NCI-H1092 (cell line): ENCODE measurements around the gene UNC5C.

Source experiments
- DNase-seq: peaks from one replicate; lab custom pipeline; 2025; lab: John Stamatoyannopoulos, UW

Gene UNC5C

DNA sequence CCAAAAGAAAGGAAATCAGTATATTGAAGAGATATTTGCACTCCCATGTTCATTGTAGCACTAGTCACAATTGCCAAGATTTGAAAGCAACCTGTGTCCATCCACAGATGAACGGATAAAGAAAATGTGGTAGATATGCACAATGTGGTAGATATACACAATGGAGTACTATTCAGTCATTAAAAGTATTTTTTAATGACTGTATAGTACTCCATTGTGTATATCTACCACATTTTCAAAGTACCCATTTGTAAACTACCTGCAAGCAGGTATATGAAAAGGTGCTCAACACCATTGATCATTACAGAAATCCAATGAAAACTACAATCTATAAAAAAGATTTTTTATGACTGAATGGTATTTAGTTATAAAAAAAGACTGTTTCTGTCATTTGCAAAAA is 200.4 kb downstream of the UNC5C start:
- no peak for DNase-seq

DNA sequence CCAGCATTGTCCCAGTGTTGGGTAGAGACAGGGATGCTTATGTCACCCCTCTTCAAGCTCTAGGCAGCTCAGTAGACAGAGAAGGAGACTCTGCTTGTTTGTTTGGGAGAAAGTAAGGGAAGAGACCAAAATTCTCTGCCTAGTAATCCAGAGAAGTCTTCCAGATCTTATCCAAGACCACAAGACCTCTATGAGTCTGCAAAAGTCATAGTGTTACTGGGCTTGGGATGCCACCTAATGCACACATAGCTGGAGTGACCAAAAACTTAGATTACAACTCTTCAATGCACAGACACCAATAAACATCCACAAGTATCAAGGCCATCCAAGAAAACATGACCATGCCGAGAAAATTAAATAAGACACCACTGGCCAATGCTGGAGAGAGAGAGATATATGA is 205.5 kb downstream of the UNC5C start:
- DNase-seq = no peak

DNA sequence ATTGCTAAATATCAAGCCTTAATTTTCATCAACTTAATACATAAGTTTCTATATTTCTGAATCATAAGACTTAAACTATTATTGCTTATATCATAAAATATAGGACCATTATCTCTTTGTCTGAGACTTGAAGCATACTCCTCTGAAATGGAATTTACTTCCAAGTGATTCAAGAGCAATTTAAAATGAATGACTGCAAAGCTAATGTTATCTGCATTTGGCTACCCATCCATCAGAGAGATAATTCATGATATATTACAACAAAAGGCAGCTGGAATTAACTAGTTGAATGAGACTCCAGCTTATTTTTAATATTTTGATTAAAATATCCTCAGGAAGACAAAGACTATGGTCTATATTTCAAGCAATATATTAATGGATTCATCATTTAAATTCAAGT is 208.6 kb downstream of the UNC5C start:
- DNase-seq = no peak

DNA sequence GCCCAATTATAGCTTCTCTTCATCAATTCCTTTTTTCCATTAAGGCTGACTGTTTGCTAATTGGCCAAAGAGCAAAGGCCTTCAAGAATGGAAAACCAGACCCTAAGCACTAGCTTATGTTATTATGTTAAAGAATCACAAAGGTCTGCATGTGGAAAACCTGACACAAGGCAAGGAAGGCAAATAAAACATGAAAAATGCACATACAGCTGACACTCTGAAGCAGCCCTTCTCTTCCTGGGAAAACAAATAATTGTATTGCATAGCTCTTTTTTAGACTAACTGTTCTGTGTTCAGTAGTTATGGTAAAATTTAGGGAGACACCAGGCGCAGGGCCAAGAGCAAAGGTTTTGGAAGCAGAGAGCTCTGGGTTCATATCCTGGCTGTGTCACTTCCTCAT is 223.1 kb downstream of the UNC5C start:
- DNase-seq = no peak

DNA sequence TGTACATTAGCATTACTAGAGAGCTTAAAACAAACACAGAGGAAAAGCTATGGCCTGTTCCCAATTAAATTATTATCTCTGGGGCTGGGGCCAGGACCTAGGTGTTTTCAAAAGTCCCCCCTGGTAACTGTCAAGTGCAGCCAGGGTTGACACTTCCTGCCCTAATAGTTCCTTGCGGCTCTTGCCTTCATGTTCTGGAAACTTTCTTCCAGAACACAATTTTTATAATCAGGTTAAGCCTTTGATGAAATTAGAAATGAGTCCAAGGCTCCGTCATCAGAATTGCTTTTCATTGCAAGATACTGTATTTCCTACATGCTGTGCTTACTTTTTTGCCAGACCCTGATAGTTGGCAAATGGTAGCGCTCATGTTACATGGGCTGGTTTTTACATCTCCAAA is 229.6 kb downstream of the UNC5C start:
- no peak for DNase-seq

DNA sequence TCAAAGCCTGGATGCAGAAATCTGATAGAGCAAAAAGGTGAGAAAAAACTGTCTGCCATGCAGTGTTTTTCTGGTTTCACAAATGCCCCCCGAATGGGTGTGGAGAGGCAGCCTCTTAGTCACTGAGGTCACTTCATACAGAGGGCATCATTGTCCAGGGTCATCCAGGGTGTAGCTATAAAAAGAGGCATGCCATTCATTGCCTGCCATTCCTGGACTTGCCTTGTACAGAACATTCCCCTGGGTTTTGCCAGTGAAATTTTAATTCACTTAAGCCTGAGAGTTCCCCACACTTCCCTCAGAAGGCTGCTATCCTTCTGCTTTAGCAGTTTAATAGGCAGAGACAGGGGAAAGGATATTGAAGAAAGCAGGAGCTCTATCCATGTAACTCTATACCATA is 230.3 kb downstream of the UNC5C start:
- no peak for DNase-seq

DNA sequence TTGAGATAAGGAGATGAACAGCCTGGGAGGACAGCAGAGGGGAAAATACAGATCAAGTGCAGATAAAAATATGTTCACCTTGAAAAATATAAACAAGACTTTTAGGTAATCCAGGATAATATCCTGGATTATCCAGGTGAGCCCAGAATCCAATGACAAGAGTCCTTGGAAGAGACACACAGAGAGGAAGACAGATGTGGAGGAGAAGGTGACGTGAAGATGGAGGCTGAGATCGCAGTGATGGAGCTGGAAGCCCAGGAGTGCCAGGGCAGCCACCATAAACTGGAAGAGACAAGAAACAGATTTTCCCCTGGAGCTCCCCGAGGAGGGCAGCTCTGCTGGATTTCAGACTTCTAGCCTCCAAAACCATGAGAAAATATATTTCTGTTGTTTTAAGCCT is 230.7 kb downstream of the UNC5C start:
- DNase-seq = no peak

DNA sequence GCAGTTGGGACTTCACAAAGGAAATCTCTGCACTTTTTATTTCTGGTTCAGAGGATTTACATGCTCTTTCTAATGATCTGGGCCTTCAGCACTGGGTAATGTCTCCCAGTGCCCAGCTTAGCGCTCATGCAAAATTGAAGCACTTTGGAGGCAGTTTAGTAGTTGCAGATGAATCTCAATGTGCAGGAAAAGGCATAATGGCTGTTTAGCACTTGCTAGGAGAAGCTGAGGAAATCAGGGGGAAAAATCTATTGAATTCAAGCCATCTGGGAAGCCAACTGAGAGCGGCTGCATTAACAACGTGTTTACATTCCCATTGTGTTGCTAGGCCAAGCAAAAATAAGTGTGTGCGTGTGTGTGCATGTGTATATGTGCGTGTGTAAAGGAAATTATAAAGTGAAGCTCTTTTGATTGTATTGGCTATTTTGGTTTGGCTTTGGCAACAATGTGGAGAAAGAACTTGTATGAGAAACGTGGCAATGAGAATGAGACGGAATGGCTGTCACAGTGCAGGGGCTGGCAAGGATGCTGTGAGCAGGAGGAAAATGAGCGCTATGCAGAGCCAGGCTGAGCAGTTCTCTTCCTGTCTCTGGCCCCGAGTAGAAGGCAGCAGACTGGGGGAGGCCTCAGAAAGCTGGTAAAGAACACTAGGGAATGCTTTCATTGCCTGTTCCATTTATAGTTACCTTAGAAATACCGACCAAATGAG is 231.5 kb downstream of the UNC5C start:
- DNase-seq = no peak

DNA sequence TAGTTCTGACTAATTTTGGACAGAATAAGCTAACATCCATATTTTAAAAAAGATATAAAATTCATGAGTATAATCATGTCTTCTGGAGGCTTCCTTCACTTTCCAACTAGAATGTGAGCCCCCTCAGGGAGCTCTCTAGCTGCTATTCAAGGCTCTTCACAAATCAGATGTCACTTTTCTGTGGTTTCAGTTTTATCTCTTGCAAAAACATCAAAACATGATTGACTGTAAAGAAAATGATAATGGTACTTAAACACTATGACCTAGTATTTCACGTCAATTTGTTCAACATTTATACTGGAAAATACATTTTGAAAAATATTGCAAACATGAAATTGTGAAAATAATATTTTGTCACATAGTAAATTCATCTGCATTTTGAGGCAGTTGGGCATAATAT is 234.2 kb downstream of the UNC5C start:
- no peak for DNase-seq

DNA sequence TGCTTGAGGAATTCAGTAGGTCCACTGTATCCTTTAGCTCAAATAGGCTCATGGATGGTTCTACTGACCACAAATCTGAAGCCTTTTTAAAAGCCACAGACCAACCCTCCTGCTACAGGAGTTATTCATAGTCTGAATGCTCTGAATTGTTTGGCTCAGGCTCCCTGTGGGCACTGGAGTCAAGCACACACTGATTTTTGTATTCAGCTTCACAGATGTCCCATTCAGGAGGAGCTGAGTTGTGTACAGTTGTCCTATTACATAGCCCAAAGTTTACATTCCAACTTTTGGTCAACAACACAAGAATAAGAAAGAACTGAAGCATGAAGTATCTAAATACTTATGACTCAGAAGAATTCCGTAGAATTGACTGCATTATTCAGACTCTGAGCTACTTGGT is 243.9 kb downstream of the UNC5C start:
- no peak for DNase-seq

DNA sequence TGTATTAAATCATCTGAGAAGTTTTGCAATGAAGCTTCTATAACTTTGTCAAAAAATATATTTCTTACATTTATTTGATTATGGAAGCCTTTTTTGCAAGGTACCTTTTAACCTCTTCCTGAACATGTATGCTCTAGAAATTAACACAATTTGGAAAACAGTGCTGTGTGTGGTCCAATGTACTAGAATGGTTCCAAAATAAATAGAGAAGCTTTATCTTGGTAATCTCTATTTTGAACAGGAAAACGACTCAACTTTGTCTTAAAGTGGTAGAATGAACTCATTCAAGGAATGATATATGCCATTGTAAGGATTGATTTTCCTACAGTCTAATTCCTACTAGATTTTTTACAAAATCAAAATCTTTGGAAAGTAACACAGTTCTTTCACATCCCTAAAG is 248.5 kb downstream of the UNC5C start:
- no peak for DNase-seq

DNA sequence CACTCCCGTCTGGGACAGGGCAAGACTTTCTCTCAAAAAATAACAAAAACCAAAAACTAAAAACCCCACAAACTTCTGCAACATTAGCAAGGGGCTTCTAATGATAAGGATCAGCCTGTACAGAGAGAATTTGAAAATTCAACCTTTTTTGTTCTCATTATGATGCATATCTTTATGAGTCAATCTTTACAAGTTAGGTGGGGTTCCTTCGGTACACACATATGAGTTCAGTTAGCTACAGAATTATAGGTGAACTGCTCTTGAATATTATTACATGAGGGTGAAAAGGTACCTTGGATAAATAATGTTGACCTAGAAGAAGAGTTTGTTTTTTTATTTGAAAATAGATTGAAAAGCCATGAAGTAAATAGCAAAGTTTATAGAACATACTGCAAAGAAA is 252.7 kb downstream of the UNC5C start:
- no peak for DNase-seq

DNA sequence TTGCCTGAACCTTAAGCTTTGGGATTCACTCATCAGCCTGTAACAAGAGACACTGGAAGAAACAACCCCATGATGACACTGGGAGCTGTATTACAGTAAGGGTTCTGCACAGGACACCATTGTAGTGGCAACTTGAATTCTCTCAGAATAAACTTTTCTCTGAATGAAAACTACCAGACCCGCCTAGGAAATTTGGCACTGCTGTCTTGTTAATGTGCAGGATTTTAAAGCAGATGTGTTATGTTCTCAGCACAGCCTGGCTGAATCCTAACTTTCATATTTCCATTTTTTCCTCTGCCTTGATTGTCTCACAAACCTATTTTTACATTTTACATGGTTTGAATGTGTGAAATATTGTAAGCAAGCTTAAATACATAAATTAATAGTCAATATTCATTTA is 253.6 kb downstream of the UNC5C start:
- DNase-seq = no peak

DNA sequence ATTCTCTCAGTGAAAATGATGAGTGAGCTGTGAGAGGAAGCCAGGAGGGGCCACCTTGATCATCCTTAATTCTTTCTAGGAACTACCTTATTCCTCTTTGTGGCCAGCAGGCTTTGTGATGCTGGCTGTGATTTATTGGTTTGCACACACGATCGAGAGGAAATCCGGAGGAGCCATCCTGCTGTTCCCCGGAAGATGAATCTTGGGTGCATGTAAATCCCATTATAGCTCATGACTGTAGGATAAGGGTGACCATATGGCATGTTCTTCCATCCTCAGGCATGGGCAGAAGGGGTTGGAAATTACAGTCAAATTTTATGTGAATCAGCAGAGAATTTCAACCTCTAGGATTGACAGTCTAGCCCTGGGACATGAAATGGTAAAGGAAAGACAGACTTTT is 254.5 kb downstream of the UNC5C start:
- DNase-seq = no peak

DNA sequence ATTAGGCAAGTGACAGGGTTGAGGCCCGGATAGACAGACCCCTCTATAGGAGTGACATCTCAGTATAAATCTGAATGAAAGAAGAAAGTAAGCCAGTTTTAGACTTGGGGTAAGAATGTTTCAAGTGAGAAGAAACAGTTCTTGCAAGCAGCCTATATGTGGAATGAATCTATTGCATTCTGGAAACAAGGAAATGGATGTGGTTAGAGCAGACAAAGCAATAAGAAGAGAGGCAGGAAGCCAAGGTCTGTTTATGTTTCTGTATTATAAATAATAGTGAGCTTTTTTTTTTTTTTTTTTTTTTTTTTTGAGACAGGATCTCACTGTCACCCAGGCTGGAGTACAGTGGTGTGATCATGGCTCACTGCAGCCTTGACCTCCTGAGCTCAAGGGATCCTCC is 255.8 kb downstream of the UNC5C start:
- no peak for DNase-seq

DNA sequence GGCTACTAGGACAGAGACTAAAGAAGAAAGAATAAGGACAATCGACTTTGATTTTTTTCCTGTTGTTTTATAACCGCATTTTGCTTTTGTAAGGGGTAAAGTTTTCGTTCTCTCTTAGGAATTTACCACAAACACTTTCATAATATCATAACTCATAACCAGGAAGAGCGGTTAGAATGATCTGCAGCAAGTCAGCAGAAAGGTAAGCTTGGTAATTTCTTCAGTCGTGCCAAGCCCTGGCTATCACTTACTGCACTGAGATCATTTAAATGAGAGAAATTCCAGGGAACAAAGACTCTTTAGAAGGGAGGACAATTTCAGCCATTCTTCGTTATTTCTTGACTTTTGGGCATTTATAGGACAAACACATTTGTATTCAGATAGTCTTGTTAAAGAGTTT is 258.1 kb downstream of the UNC5C start:
- no peak for DNase-seq

DNA sequence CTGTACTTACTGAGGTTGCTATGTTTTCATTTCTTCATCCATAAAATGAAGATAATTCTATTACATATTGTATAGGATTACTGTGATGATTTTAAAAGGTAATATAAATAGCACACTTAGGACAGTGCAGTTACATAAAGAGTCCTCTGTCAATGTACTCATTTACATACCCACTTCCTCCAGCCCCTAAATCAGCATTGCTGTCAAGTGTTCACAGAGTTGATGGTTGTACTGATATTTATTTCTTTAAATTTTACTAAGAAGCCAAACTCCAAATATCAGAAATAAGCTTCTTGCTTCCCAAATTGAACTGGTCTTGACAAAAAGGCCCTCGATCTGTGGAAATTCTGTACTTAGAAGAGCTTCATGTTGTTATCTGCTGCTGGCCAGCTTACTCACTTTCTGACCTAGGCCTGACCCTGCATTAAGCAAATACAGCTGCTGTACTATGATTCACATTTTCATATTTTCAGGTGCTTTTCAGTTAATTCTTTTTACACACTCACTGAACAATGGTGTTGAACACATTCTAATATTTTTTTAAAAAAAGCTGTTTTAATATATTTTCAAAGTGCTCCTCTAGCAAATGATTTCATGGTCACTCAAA is 259.6 kb downstream of the UNC5C start:
- no peak for DNase-seq

DNA sequence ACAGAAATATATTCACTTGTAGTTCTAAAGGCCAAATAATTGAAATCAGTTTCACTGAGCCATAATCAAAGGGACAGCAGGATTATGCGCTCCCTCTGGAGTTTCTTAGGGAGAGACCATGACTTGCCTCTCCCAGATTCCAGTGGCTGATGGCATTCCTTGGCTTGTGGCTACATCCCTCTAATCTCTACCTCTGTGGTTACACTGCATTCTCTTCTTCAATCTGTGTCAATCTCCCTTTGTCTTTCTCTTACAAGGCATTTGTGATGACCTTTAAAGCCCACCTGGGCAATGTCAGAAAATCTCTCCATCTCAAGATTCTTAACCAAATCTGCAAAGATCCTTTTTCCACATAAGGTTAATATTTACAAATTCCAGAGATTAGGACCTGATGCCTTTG is 260.2 kb downstream of the UNC5C start:
- no peak for DNase-seq

DNA sequence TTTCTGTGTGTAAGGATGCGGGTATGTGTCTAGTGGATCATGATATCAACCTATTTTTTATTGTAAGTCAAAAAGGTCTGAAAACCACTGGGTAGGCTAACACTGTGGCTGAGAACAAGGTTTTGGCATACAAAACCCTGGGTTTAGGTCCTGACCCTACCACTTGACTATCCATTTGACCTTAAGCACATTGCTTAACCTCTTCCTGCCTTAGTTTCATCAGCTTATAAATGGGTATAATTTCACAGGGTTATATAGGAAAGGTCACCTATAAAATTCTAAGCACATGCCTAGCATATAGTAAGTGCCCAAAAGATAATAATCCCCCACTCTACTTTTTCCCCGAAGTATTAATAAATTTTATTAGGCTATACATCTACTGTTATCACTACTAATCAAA is 263.0 kb downstream of the UNC5C start:
- DNase-seq = no peak

DNA sequence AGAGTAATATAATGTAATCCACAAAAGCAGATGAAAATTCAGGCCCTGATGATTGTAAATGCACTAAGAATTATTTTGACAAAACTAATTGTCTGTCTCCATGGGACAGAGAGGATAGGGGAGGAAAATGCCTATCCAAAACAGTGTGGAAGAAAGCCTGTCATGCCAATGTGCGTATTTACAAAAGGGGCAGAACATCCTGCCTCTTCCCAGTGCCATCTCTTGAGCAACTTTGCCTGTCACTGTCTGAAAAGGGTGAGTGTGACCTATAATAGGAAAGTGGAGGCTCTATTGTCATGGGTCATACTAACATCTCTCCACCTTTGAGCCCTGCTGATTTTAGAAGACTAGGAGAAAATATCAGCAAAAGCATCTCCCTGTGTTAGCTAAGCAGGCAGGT is 264.1 kb downstream of the UNC5C start:
- DNase-seq = no peak

DNA sequence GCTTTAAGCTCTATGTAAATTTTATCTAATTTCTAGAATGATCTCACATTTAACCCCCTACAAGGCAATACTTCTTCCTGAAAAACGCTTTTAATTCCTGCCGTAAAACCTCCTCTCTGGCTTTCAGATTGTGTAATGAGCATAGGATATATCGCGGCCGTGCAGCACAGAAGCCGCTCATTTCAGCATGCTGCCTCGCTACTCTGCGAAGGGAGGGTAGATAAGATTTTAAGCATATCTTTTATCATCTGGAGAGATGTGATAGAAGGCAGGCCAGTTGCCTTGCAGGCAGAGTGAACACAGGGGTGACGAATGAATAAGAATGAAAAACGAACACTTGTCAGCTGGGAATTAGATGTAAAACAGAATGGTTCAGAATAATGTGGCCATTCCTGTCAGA is 265.5 kb downstream of the UNC5C start:
- no peak for DNase-seq

DNA sequence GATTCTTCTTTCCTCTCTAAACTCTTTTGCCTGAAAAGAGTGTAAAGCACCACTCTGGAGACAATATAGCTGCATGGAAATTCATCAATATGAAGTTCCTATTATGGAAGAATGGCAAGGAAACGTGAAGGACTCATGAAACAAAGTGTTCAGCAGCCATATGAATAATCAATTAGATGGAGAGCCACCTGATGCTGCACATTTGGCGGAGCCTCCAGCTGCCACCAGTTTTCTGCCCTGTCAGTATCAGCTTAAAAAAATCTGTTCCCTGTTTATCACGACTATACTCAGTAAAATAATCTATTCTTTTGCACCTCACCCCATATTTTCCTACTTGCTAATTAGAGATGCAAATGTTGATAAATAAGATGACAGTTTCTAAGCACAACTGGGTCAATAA is 276.0 kb downstream of the UNC5C start:
- no peak for DNase-seq

DNA sequence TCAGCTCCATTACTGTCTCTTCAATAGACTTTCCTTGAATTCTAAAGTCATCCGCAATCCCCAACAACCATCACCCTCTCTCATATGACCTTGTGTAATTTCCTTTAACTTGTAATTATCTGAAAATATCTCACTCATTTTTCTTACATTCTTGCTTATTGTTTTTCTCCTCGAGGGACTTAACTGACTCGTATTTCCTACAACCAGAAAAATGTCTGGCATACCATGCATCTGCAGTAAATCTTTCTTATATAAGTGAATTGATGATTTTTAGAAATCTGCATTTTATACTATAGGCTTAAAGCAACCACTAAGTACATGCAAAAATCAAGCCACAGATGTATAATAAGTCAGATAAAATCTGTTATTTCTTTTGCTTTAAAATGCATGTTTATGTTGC is 276.7 kb downstream of the UNC5C start:
- DNase-seq = no peak

DNA sequence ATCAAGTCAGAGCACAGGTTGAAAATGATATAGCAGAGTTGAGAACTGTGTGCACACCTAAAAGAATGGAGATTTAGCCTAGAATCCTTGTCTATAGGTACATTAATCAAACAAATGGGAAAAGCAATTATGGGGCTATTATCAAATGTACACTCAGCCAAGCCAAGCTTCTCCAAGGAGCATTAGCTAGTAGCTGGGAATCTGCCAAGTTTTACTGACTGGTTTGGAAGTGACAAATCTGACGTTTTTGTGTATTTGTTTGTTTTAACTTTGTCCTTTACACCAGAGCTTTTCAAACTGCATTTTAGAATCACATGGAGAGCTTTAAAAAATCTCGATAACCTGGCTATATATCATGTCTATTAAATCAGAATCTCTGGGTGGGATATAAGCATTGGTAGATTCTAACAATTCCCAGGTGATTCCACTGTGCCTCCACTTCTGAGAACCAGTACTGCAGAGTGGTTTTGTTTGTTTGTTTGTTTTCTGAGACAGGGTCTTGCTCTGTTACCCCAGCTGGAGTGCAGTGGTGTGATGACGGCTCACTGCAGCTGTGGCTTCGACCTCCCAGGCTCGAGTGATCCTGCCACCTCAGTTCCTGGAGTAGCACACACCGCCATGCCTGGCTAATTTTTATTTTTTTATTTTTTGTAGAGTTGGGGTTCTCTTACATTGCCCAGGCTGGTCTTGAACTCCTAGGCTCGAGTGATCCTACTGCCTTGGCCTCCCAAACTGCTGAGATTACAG is 279.8 kb downstream of the UNC5C start:
- DNase-seq = peak; percentile 7
